SKM-1 treated with dmso at 0.1 percent for 144 hours (cell line): ENCODE data around the gene AUTS2.

Source experiments
- DNase-seq: peaks from one replicate; lab custom pipeline; 2025; ENCODE audit not compliant: unreplicated experiment; lab: John Stamatoyannopoulos, UW

Gene AUTS2

GRCh38 chr7:70319057-70319456, 720.8 kb downstream of the AUTS2 start:
- no peak for DNase-seq

DNA sequence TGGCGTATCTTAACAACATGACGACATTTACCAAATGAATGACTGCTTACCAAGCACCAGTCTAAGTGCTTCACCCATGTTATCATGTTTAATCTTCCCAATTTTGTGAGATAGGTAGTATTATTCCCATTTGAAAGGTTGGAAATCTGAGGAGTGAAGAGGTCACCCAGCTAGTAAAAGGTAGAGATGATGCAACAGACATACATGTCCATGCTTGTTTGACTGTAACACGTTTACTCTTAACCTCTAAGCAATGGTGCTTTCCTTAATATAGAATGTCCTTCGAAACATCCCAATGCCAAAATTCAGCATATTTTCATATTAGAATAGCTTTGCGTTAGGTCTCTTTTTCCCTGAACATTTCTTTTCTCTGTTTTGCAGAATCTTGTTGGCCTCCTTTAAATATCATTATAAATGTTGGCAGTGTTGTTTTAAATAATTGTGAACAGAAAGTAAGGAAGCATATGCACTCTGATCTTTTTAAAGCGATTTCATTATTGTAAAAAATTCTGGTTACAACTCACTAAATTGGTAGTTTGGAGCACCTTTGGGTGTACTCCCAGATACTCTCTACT, 722.8 kb downstream of the AUTS2 start:
- DNase-seq = no peak

DNA sequence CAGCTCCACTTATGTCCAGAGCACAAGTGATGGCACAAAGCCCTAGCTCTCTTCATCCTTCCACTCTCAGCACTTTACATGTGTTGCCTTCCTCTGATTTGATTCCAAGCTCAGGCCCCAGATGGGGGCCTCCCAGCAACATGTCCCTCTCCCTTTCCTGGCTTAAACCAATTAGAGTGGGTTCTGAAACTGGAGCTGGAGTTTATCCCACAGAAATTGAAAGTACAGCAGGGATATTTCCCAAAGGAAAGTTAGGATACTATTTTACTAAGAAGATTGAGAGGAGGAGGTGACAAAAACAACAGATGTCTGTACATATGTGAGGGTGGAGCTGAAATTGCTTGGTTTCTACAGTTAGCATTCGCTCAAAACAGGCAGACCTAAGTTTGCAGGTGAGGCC, 724.6 kb downstream of the AUTS2 start:
- DNase-seq = no peak

DNA sequence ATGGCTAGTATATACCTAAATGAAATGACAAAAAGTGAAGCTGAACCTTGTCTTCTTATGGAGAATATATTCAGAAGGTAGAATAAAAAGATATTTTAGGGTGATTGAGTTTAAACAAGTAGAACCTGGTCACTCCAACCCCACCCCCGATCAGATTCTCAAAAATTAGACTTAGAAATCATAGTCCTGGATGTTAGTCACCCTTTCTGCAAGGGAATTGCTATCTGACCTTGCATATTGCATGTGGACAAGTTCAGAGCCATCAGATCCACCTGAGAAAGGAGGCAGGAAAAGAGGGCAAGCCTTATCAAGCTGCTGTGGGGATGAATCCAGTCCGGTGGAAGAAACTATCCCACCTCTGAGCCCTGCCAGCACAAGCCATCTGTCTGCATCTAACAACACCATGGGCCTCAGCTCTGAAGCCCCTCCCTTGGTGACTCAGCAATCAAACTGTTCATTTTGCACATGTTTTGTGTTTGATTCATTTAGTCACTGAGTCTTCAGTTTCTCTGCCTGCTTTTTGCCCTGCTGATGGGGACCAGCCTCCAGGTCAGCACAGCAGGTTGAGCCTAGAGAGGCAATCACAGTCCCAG, 727.3 kb downstream of the AUTS2 start:
- DNase-seq = no peak

DNA sequence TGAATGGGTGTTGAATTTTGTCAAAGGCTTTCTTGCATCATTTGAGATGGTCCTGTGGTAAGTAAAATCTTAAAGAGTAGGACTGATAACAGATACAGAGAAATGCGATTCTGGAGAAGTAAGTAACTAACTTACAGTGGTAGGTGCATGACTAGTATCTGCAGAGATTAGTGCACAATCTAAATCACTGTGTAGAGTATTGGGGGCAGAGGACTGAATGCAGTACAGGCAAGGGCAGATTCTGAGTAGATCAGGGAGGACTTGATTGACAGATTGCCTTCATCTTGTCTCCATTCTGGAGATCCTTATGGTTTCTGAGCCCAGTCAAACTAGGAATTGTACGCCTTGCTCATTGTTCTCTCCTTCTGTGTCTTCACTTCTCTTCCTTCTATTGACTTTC, 736.0 kb downstream of the AUTS2 start:
- DNase-seq = no peak

DNA sequence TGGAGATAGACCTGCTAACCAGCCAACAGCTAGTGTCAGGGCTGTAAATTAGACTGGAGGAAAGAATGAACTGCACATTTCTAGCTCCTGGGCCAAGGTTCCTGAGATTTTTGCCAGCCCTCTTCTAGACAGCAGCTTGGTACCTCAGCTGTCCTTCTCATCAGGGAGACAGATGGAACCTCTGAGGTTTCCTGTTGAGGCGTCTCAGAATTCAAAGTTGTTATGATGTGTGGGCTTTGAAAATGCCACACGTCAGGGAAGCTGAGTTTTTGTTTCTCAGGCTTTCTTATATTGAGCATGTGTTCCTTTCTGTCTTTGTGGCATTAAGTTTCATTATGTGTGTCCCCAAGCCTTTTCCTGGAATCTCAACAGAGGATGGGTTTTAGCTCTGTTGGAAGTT, 736.6 kb downstream of the AUTS2 start:
- no peak for DNase-seq

- no peak for DNase-seq
These were observed 738.3 kb downstream of the AUTS2 start for GRCh38 chr7:70336536-70336935.

DNA sequence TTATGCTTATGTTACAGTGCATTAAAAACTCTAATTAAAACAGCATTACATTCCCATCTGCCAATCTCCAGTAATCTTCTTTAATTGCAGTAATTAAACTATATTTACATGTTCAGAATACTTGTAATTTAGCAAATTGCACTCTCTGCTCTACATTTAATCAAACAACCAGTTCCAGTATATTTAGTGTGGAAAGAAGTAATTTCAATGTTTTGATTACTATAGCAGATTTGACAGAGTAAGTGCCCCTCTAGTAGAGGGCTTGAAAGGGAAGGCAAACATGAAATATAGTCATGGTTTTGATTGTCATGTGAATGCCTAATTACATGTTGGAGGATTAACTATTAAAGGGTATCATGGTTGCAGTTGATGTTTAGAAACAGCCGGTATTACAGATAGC, 739.7 kb downstream of the AUTS2 start:
- DNase-seq = no peak

- no peak for DNase-seq
These were observed 742.0 kb downstream of the AUTS2 start for GRCh38 chr7:70340236-70340635.

- DNase-seq = no peak
These were observed 743.2 kb downstream of the AUTS2 start for GRCh38 chr7:70341446-70341845.

DNA sequence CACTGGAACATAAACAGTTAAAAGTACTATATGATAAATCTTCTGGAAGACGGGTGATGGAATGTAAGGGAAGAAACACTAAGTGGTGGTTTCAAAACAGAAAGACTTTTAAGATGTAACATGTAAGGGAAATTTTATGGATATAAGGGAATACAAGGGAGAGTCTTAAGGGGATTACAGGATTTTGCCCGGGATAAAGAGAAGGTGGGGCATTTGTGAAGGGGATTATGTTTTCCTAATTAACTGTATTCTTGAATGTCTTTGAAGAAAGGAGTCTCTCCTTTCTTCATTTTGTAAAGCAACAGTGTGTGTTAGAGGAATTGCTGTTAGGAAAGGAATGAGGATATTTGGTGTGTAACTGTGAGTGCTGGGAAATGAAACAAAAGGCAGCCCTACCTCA, 745.2 kb downstream of the AUTS2 start:
- DNase-seq = no peak

GRCh38 chr7:70344726-70345125, 746.5 kb downstream of the AUTS2 start:
- no peak for DNase-seq

DNA sequence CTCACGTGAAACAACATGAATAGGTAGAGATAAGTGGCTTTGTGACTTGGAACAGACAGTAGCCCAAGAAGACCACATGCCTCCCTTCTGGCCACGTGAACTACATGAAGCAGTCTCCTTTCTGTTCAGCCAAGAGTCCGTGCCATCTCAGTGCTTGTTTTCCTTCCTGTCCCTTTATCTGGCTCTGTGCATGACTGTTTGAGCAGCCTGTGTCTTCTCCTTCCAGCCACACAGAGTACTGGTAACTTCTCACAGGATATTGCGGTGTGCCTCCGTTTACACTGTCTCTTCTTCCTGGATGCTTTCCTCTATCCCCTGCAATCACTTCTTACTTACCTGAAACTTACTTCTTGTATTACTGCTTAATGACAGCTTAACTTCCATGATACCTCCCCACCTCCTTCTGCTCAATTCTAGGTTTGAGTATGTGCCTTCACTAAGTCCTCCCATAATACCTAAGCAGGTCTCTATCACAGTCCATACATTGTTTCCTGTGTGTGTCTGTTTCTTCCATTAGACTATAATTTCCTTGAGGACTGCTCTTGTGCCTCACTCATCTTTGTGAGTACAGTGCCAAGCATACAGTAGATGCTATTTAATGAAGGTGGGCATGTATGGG, 748.7 kb downstream of the AUTS2 start:
- DNase-seq = no peak

- no peak for DNase-seq
These were observed 749.4 kb downstream of the AUTS2 start for GRCh38 chr7:70347463-70348254.

- DNase-seq = no peak
These were observed 750.8 kb downstream of the AUTS2 start for GRCh38 chr7:70349031-70349430.

DNA sequence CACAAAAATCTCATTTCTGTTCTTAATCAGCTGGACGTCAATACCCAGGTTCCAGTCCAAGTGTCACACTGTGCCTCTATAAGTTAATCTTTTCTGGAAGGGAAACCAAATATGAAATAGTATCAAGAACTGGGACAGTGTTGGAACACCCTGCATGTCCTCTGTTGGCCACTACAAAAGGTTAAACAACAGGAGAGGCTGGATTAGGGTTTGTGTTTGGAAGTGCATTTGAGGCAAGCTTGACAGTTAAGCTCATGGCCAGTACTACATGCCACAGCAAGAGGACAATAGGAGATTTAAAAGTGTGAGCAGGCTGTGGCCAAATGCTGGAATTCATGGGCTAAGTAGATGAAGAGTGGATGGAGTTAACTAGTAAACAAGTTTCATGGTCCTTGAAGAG, 751.5 kb downstream of the AUTS2 start:
- DNase-seq = no peak

- DNase-seq = no peak
These were observed 753.8 kb downstream of the AUTS2 start for GRCh38 chr7:70352088-70352487.

GRCh38 chr7:70352906-70353305, 754.6 kb downstream of the AUTS2 start:
- DNase-seq = no peak

GRCh38 chr7:70353330-70353945, 755.2 kb downstream of the AUTS2 start:
- no peak for DNase-seq

- DNase-seq = no peak
These were observed 755.7 kb downstream of the AUTS2 start for GRCh38 chr7:70353946-70354335.

DNA sequence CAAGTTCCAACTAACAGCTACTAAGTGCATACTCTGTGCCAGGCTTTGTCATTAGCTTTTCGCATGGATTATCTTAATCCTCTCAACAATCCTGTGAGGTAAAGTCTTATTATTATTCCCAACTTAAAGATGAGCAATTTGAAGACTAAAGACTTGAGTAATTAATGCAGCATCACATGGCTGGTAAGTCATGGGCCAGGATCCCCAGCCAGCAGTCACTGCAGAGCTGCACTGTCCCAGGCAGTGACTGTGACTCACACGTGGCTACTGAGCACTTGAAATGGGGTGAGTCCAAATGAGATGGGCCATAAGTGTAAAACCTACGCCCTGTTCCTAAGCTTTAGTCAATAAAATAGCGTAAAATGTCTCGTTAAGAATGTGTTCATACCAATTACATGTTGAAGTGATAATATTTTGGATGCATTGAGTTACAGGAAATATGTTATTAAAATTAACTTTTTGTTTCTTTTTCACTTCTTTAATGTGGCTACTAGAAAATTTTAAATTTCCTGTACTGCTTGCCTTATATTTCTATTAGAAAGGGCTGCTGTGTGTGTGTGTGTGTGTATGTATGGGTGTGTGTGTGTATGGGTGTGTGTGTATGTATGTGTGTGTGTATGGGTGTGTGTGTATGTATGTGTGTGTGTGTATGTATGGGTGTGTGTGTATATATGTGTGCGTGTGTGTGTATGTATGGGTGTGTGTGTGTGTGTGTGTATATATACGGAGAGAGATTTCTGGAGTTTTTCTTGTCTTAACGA, 756.3 kb downstream of the AUTS2 start:
- no peak for DNase-seq
